ENCODE data around the gene MEGF8. TPM values are rescaled to one million over a fixed set of nuclear protein-coding genes. Genes with fewer than 3 reads are reported as not detected.

Gene MEGF8
- total and polyA plus RNA-seq, 4 donors: 1.2 to 13.7 (median 9.4) TPM

GRCh38 chr19:42360787-42361544 is 35.5 kb downstream of the MEGF8 start:
- DNase-seq (ENCODE audit: low spot score): no peak
- no peak overlapping the region for H3K4me3 ChIP-seq (ENCODE audit: low read depth in 1 of 3, low read length in 3 of 3)
- no peak overlapping the region for H3K9ac ChIP-seq (ENCODE audit: low read depth in 1 of 2, low read length in 2 of 2)
- H3K4me1 ChIP-seq (ENCODE audit: control insufficient read depth in 4 of 4, insufficient read depth in 4 of 4, low read length in 3 of 4): no peaks in the 10 kb centered on the region
- no peak overlapping the region for H3K27ac ChIP-seq (ENCODE audit: low read depth in 1 of 2, low read length in 2 of 2)
- WGBS: 96% methylated on average over 16 of the region's 16 CpGs
- TF ChIP-seq, protein P1, sequence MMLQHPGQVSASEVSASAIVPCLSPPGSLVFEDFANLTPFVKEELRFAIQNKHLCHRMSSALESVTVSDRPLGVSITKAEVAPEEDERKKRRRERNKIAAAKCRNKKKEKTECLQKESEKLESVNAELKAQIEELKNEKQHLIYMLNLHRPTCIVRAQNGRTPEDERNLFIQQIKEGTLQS (IDR thresholded peaks at IDR 0.05): no peak
- no peak for TF ChIP-seq RAD21 (IDR thresholded peaks at IDR 0.05)
- TF ChIP-seq, protein P2, sequence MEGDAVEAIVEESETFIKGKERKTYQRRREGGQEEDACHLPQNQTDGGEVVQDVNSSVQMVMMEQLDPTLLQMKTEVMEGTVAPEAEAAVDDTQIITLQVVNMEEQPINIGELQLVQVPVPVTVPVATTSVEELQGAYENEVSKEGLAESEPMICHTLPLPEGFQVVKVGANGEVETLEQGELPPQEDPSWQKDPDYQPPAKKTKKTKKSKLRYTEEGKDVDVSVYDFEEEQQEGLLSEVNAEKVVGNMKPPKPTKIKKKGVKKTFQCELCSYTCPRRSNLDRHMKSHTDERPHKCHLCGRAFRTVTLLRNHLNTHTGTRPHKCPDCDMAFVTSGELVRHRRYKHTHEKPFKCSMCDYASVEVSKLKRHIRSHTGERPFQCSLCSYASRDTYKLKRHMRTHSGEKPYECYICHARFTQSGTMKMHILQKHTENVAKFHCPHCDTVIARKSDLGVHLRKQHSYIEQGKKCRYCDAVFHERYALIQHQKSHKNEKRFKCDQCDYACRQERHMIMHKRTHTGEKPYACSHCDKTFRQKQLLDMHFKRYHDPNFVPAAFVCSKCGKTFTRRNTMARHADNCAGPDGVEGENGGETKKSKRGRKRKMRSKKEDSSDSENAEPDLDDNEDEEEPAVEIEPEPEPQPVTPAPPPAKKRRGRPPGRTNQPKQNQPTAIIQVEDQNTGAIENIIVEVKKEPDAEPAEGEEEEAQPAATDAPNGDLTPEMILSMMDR (IDR thresholded peaks at IDR 0.05; ENCODE audit: low read depth, low read length, missing input control): no peak
- no peak for TF ChIP-seq SP1 (IDR thresholded peaks at IDR 0.05)
- TF ChIP-seq, protein P3, sequence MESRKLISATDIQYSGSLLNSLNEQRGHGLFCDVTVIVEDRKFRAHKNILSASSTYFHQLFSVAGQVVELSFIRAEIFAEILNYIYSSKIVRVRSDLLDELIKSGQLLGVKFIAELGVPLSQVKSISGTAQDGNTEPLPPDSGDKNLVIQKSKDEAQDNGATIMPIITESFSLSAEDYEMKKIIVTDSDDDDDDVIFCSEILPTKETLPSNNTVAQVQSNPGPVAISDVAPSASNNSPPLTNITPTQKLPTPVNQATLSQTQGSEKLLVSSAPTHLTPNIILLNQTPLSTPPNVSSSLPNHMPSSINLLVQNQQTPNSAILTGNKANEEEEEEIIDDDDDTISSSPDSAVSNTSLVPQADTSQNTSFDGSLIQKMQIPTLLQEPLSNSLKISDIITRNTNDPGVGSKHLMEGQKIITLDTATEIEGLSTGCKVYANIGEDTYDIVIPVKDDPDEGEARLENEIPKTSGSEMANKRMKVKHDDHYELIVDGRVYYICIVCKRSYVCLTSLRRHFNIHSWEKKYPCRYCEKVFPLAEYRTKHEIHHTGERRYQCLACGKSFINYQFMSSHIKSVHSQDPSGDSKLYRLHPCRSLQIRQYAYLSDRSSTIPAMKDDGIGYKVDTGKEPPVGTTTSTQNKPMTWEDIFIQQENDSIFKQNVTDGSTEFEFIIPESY (IDR thresholded peaks at IDR 0.05): no peak
- no peak for TF ChIP-seq REST (IDR thresholded peaks at IDR 0.05)
- no peak for TF ChIP-seq RXRA (IDR thresholded peaks at IDR 0.05)
- no peak for TF ChIP-seq NR2F2 (IDR thresholded peaks at IDR 0.05)
- no peak for TF ChIP-seq FOXA2 (IDR thresholded peaks at IDR 0.05)
- TF ChIP-seq YY1 (IDR thresholded peaks at IDR 0.05): no peak
- no peak for TF ChIP-seq GABPA (IDR thresholded peaks at IDR 0.05 in 1 of 2, conservative IDR thresholded peaks at IDR 0.05 in 1 of 2)
- TF ChIP-seq EGR1 (IDR thresholded peaks at IDR 0.05; ENCODE audit: low read depth in 2 of 2): no peak
- TF ChIP-seq, protein P4, sequence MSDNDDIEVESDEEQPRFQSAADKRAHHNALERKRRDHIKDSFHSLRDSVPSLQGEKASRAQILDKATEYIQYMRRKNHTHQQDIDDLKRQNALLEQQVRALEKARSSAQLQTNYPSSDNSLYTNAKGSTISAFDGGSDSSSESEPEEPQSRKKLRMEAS (IDR thresholded peaks at IDR 0.05): no peak
- TF ChIP-seq FOXA1 (IDR thresholded peaks at IDR 0.05): no peak
- no peak for TF ChIP-seq JUND (IDR thresholded peaks at IDR 0.05)
- no peak for TF ChIP-seq HNF4G (IDR thresholded peaks at IDR 0.05)
- TF ChIP-seq HNF4A (conservative IDR thresholded peaks at IDR 0.05): no peak
- no peak for TF ChIP-seq TAF1 (conservative IDR thresholded peaks at IDR 0.05)
- H3K36me3 ChIP-seq (ENCODE audit: control insufficient read depth in 4 of 4, insufficient read depth in 3 of 4, low read depth in 1 of 4, low read length in 3 of 4): peaks cover 6 to 40% (median 14%) of the 10 kb centered on the region in 4 donors
- peaks cover 2 to 10% (median 8%) of the 10 kb centered on the region in 4 donors for H3K9me3 ChIP-seq (ENCODE audit: control insufficient read depth in 4 of 4, low read length in 3 of 4)
- no peaks in the 10 kb centered on the region for H3K27me3 ChIP-seq (ENCODE audit: control insufficient read depth in 4 of 4, insufficient read depth in 4 of 4, low read length in 3 of 4)

Data from liver (tissue), 9 donors.